Naive thymus-derived CD4-positive, alpha-beta T cell (primary cell): Measurements from ENCODE around the gene AGBL5. TPM values are rescaled to one million over a fixed set of nuclear protein-coding genes. Genes with fewer than 3 reads are reported as not detected.

Experiments
- ATAC-seq: fragments of 150-1000 bp; cut with Tn5 transposase; 2 replicates; pipeline ENCODE4 v1.10.0; 2021; ENCODE audit warnings: mild to moderate bottlenecking, moderate library complexity
- CTCF ChIA-PET: fragments of 350-600 bp; sonication (Branson Sonifier 250); formaldehyde crosslinking; loops from one replicate; lab custom pipeline; 2021; ENCODE audit warnings: antibody characterized with exemption; lab: Charles Lee
- POLR2A ChIA-PET: fragments of 350-600 bp; sonication (Branson Sonifier 250); formaldehyde crosslinking; loops from one replicate; lab custom pipeline; 2021; ENCODE audit warnings: antibody characterized with exemption, inconsistent platforms; lab: Charles Lee
- DNase-seq, 9 donors: peaks; one replicate each; pipeline versions ENCODE4 v3.0.0 to v3.0.0-alpha.2; 2020 to 2022; ENCODE audit warnings: mixed read lengths in 1 of 9
- H3K27ac ChIP-seq: one replicate; pipeline ENCODE4 v1.7.0; 2013; ENCODE audit warnings: mild to moderate bottlenecking, low read depth, low read length, moderate library complexity
- H3K27me3 ChIP-seq, 2 donors: one replicate each; pipeline ENCODE4 v1.7.0; 2013; ENCODE audit warnings: low read length in 2 of 2, mild to moderate bottlenecking in 2 of 2, moderate library complexity in 2 of 2; ENCODE audit not compliant: control insufficient read depth in 2 of 2, insufficient read depth in 2 of 2
- H3K36me3 ChIP-seq, 3 experiments: 1 replicate in 2 of 3; 2 replicates in 1 of 3; pipeline ENCODE4 v1.7.0; 2013; ENCODE audit warnings: low read length in 3 of 3, mild to moderate bottlenecking in 3 of 3, moderate library complexity in 1 of 3; ENCODE audit not compliant: insufficient read depth in 3 of 3, control insufficient read depth in 2 of 3
- H3K4me1 ChIP-seq, 2 donors: one replicate each; pipeline ENCODE4 v1.7.0; 2013; ENCODE audit warnings: low read length in 2 of 2, mild to moderate bottlenecking in 2 of 2, moderate library complexity in 1 of 2; ENCODE audit not compliant: control insufficient read depth in 2 of 2, insufficient read depth in 2 of 2
- H3K4me3 ChIP-seq: 2 replicates; pipeline ENCODE4 v1.7.0; 2013; ENCODE audit warnings: mild to moderate bottlenecking, low read length
- H3K9me3 ChIP-seq, 3 experiments: 1 replicate in 2 of 3; 2 replicates in 1 of 3; pipeline ENCODE4 v1.7.0; 2013; ENCODE audit warnings: low read length in 3 of 3; ENCODE audit not compliant: control insufficient read depth in 2 of 3
- H3K27ac Mint-ChIP-seq, 9 donors: one replicate each; pipeline ENCODE4 v1.8.0; 2020 to 2022; ENCODE audit warnings: mixed read lengths in 9 of 9, mild to moderate bottlenecking in 8 of 9, moderate library complexity in 5 of 9, inconsistent platforms in 2 of 9
- H3K27me3 Mint-ChIP-seq, 5 donors: one replicate each; pipeline ENCODE4 v1.8.0; 2021 to 2022; ENCODE audit warnings: mixed read lengths in 5 of 5, mild to moderate bottlenecking in 1 of 5
- H3K36me3 Mint-ChIP-seq, 5 donors: one replicate each; pipeline ENCODE4 v1.8.0; 2020 to 2022; ENCODE audit warnings: mixed read lengths in 5 of 5, mild to moderate bottlenecking in 3 of 5, inconsistent platforms in 1 of 5
- H3K4me1 Mint-ChIP-seq, 7 donors: one replicate each; pipeline ENCODE4 v1.8.0; 2020 to 2022; ENCODE audit warnings: mixed read lengths in 7 of 7, mild to moderate bottlenecking in 3 of 7, inconsistent platforms in 1 of 7
- H3K4me3 Mint-ChIP-seq, 10 donors: one replicate each; pipeline ENCODE4 v1.8.0; 2020 to 2022; ENCODE audit warnings: mild to moderate bottlenecking in 10 of 10, mixed read lengths in 10 of 10, moderate library complexity in 6 of 10, inconsistent platforms in 2 of 10
- H3K9me3 Mint-ChIP-seq, 11 donors: one replicate each; pipeline ENCODE4 v1.8.0; 2020 to 2022; ENCODE audit warnings: mixed read lengths in 11 of 11, mild to moderate bottlenecking in 4 of 11, inconsistent platforms in 1 of 11, moderate library complexity in 1 of 11
- intact Hi-C, 2 donors: fragments of 100-400 bp; cut with micrococcal nuclease; formaldehyde crosslinking; loops; one replicate each; pipeline ENCODE4 v1.15.1; 2023
- polyA plus RNA-seq, 2 donors: library from polyadenylated mRNA; unstranded; fragments of 300-500 nt; fragmentation: Illumina TruSeq; gene quantifications; one replicate each; pipeline ENCODE4 v1.2.3, GENCODE V29; 2021
- total RNA-seq, 6 experiments: library from RNA in 5 of 6; stranded (reverse) in 5 of 6; gene quantifications; 1 replicate in 5 of 6; 2 replicates in 1 of 6; pipeline ENCODE4 v1.2.3 and lab custom pipeline; 2021 to 2026

Gene AGBL5
- total and polyA plus RNA-seq, 7 experiments from 2014 or later, result 7.6 to 15.7 (median 12.2) TPM

GRCh38 chr2:27071277-27071989 is 20.0 kb downstream of the AGBL5 start, which contains the start of gene OST4:
Gene OST4 (minus strand): TSS chr2:27071654.
- H3K4me1 ChIP-seq, result peaks cover 29 to 41% of the 10 kb centered on the region in 2 donors
- H3K27me3 Mint-ChIP-seq, result no peaks in the 10 kb centered on the region
- ChIA-PET CTCF (interaction anchor here (0.8 to 1.8 kb wide), 4 partner anchors 11 to 20 kb away, joined by 3 to 6 read pairs (median 4); partner anchors contain the start of gene AGBL5), POLR2A (interaction anchor here (0.6 to 11.3 kb wide), 16 partner anchors 11 to 395 kb away, joined by 3 to 216 read pairs (median 4); partner anchors contain the start of genes ABHD1, AGBL5, ATRAID and KHK)
- no peaks in the 10 kb centered on the region for H3K9me3 Mint-ChIP-seq
- intact Hi-C loops, result loop anchor here (1.0 to 10.0 kb wide), 14 partner anchors 10 to 1683 kb away; partner anchors contain the start of genes AGBL5 (in 2 of the 2), CCDC121 (in 2 of the 2), EIF2B4 (in 2 of the 2) and GPN1 (in 2 of the 2)
- no peaks in the 10 kb centered on the region for H3K27me3 ChIP-seq
- peak within 1 kb of the TSS; percentile 97 for H3K27ac ChIP-seq
- H3K9me3 ChIP-seq, result no peaks in the 10 kb centered on the region
- H3K36me3 Mint-ChIP-seq, result peaks cover 0 to 16% (median 6%) of the 10 kb centered on the region in 5 donors
- peak within 1 kb of the TSS; percentile 96 to 99 (median 97) for H3K4me3 Mint-ChIP-seq
- peak within 1 kb of the TSS; percentile 83 for H3K4me3 ChIP-seq
- DNase-seq, result peak; percentile 81 to 97 (median 87)
- peaks cover 57 to 86% (median 76%) of the 10 kb centered on the region in 7 donors for H3K4me1 Mint-ChIP-seq
- peaks cover 0 to 38% (median 0%) of the 10 kb centered on the region in 3 experiments for H3K36me3 ChIP-seq
- peak within 1 kb of the TSS; percentile 93 to 98 (median 97) for H3K27ac Mint-ChIP-seq
- ATAC-seq, result peak; percentile 96

- H3K4me3 Mint-ChIP-seq, result peak overlapping the region; percentile 73 to 97 (median 82)
- Histone ChIP-seq H3K4me1 (peaks cover 29 to 41% of the 10 kb centered on the region in 2 donors), H3K36me3 (peaks cover 0 to 38% (median 0%) of the 10 kb centered on the region in 3 experiments), H3K9me3 (no peaks in the 10 kb centered on the region), H3K27me3 (no peaks in the 10 kb centered on the region), H3K4me3 (peak overlapping the region; percentile 83), H3K27ac (peak overlapping the region; percentile 97)
- peak overlapping the region; percentile 38 to 92 (median 87) for H3K27ac Mint-ChIP-seq
- peaks cover 0 to 16% (median 6%) of the 10 kb centered on the region in 5 donors for H3K36me3 Mint-ChIP-seq
- no peaks in the 10 kb centered on the region for H3K27me3 Mint-ChIP-seq
- peaks cover 61 to 90% (median 82%) of the 10 kb centered on the region in 7 donors for H3K4me1 Mint-ChIP-seq
- intact Hi-C loops, result loop anchor here (1.0 to 10.0 kb wide), 14 partner anchors 9 to 1683 kb away; partner anchors contain the start of genes AGBL5 (in 2 of the 2), CCDC121 (in 2 of the 2), EIF2B4 (in 2 of the 2) and GPN1 (in 2 of the 2)
- no peak for ATAC-seq
- peak in 1 of 9 donors; percentile 64 for DNase-seq
- ChIA-PET CTCF (interaction anchor here (0.6 to 1.8 kb wide), 5 partner anchors 10 to 1419 kb away, joined by 3 to 6 read pairs (median 4); partner anchors contain the start of gene AGBL5), POLR2A (interaction anchor here (0.9 to 11.3 kb wide), 15 partner anchors 12 to 338 kb away, joined by 3 to 216 read pairs (median 4); partner anchors contain the start of genes ABHD1, AGBL5, ATRAID and KHK)
- H3K9me3 Mint-ChIP-seq, result no peaks in the 10 kb centered on the region
These were observed 20.7 kb downstream of the AGBL5 start for GRCh38 chr2:27071990-27072830.

GRCh38 chr2:27072920-27073319 is 21.5 kb downstream of the AGBL5 start:
- ChIA-PET CTCF (interaction anchor here (0.6 to 2.3 kb wide), 3 partner anchors 14 to 1420 kb away, joined by 3 to 6 read pairs (median 3); partner anchors contain the start of genes AGBL5 and KHK), POLR2A (interaction anchor here (1.0 to 11.3 kb wide), 6 partner anchors 12 to 250 kb away, joined by 3 to 216 read pairs (median 24); partner anchors contain the start of genes ABHD1, AGBL5, ATRAID and KHK)
- peak overlapping the region; percentile 38 to 89 (median 84) for H3K27ac Mint-ChIP-seq
- Histone ChIP-seq H3K27ac (no peak overlapping the region), H3K9me3 (no peaks in the 10 kb centered on the region), H3K4me1 (peaks cover 29 to 41% of the 10 kb centered on the region in 2 donors), H3K36me3 (peaks cover 0 to 31% (median 0%) of the 10 kb centered on the region in 3 experiments), H3K4me3 (no peak overlapping the region), H3K27me3 (no peaks in the 10 kb centered on the region)
- intact Hi-C loops, result loop anchor here (5.0 to 10.0 kb wide), 5 partner anchors 284 to 1682 kb away; partner anchors contain the start of genes PPP1CB (in 2 of the 2), ASXL2 (in 1 of the 2), CCDC121 (in 1 of the 2) and GPN1 (in 1 of the 2)
- ATAC-seq (no peak), DNase-seq (no peak)
- H3K36me3 Mint-ChIP-seq, result peaks cover 0 to 14% (median 6%) of the 10 kb centered on the region in 5 donors
- no peaks in the 10 kb centered on the region for H3K27me3 Mint-ChIP-seq
- no peaks in the 10 kb centered on the region for H3K9me3 Mint-ChIP-seq
- peaks cover 58 to 86% (median 82%) of the 10 kb centered on the region in 7 donors for H3K4me1 Mint-ChIP-seq
- H3K4me3 Mint-ChIP-seq, result peak overlapping the region; percentile 73 to 97 (median 82)

GRCh38 chr2:27073782-27074181 is 22.3 kb downstream of the AGBL5 start:
- Histone ChIP-seq H3K27me3 (no peaks in the 10 kb centered on the region), H3K27ac (peak overlapping the region; percentile 11), H3K4me3 (no peak overlapping the region), H3K9me3 (no peaks in the 10 kb centered on the region), H3K4me1 (peaks cover 29 to 40% of the 10 kb centered on the region in 2 donors), H3K36me3 (peaks cover 0 to 22% (median 0%) of the 10 kb centered on the region in 3 experiments)
- Mint-ChIP-seq H3K4me1 (peaks cover 50 to 77% (median 73%) of the 10 kb centered on the region in 7 donors), H3K27me3 (no peaks in the 10 kb centered on the region), H3K4me3 (peak overlapping the region in 6 of 10 donors; percentile 5 to 56 (median 30)), H3K9me3 (no peaks in the 10 kb centered on the region), H3K36me3 (peaks cover 0 to 13% (median 6%) of the 10 kb centered on the region in 5 donors), H3K27ac (peak overlapping the region; percentile 31 to 90 (median 62))
- no peak for ATAC-seq
- POLR2A ChIA-PET, result interaction anchor here (0.7 to 11.3 kb wide), 3 partner anchors 11 to 36 kb away, joined by 4 to 216 read pairs (median 134); partner anchors contain the start of genes AGBL5 and KHK
- intact Hi-C loops, result loop anchor here (5.0 to 10.0 kb wide), 5 partner anchors 284 to 1681 kb away; partner anchors contain the start of genes PPP1CB (in 2 of the 2), ASXL2 (in 1 of the 2), CCDC121 (in 1 of the 2) and GPN1 (in 1 of the 2)
- no peak for DNase-seq
- CTCF ChIA-PET, result interaction anchor here (1.1 to 2.3 kb wide), 2 partner anchors 14 to 23 kb away, joined by 4 to 6 read pairs; partner anchors contain the start of genes AGBL5 and KHK

- Mint-ChIP-seq H3K4me1 (peaks cover 39 to 66% (median 62%) of the 10 kb centered on the region in 7 donors), H3K36me3 (peaks cover 0 to 11% (median 1%) of the 10 kb centered on the region in 5 donors), H3K9me3 (no peaks in the 10 kb centered on the region), H3K27me3 (no peaks in the 10 kb centered on the region), H3K4me3 (peak overlapping the region; percentile 48 to 84 (median 62)), H3K27ac (peak overlapping the region; percentile 63 to 95 (median 82))
- no peak overlapping the region for H3K4me3 ChIP-seq
- H3K9me3 ChIP-seq, result no peaks in the 10 kb centered on the region
- H3K4me1 ChIP-seq, result peaks cover 25 to 30% of the 10 kb centered on the region in 2 donors
- no peaks in the 10 kb centered on the region for H3K27me3 ChIP-seq
- CTCF ChIA-PET, result interaction anchor here (0.8 to 2.3 kb wide), 3 partner anchors 12 to 27 kb away, joined by 3 to 6 read pairs (median 4); partner anchors contain the start of genes AGBL5 and KHK
- peak in 8 of 9 donors; percentile 47 to 69 (median 62) for DNase-seq
- H3K36me3 ChIP-seq, result peaks cover 0 to 11% (median 0%) of the 10 kb centered on the region in 3 experiments
- ATAC-seq, result no peak
- peak overlapping the region; percentile 44 for H3K27ac ChIP-seq
- POLR2A ChIA-PET, result interaction anchor here (6.1 to 11.3 kb wide), 2 partner anchors 10 to 22 kb away, joined by 134 to 216 read pairs; partner anchors contain the start of genes AGBL5 and KHK
- intact Hi-C loops, result loop anchor here (1.0 to 10.0 kb wide), 6 partner anchors 24 to 1680 kb away; partner anchors contain the start of genes PPP1CB (in 2 of the 2), AGBL5 (in 1 of the 2), ASXL2 (in 1 of the 2) and CCDC121 (in 1 of the 2)
These were observed 23.5 kb downstream of the AGBL5 start for GRCh38 chr2:27074738-27075565.
